Activated naive CD4-positive, alpha-beta T cell treated with Interleukin-2 at 50 U/mL for 16 hours (primary cell): ENCODE measurements around the gene BYSL.

Experiments used
- DNase-seq: peaks from one replicate; pipeline ENCODE4 v3.0.0-alpha.2; 2020

Gene BYSL

GRCh38 chr6:41917528-41917927, 3.8 kb upstream of the BYSL start:
- DNase-seq, result peak; percentile 15

- DNase-seq, result no peak
Measured at GRCh38 chr6:41921712-41921998, 356 bp downstream of the BYSL start.

- DNase-seq, result no peak
Measured at GRCh38 chr6:41922154-41922553, 855 bp downstream of the BYSL start.

- DNase-seq, result no peak
Measured at GRCh38 chr6:41927253-41927652, 6.0 kb downstream of the BYSL start.

- DNase-seq, result no peak
Measured at GRCh38 chr6:41929924-41930323, 8.6 kb downstream of the BYSL start.

GRCh38 chr6:41931792-41932191, 10.5 kb downstream of the BYSL start:
- no peak for DNase-seq

- no peak for DNase-seq
Measured at GRCh38 chr6:41932378-41932777, 11.1 kb downstream of the BYSL start.

- DNase-seq, result no peak
Measured at GRCh38 chr6:41934278-41935192, 13.2 kb downstream of the BYSL start.

- no peak for DNase-seq
Measured at GRCh38 chr6:41935193-41935574, 13.9 kb downstream of the BYSL start.

GRCh38 chr6:41935685-41936072, 14.4 kb downstream of the BYSL start:
- DNase-seq, result no peak

- DNase-seq, result peak; percentile 67
Measured at GRCh38 chr6:41936073-41936837, 15.0 kb downstream of the BYSL start.

- no peak for DNase-seq
Measured at GRCh38 chr6:41937472-41937860, 16.2 kb downstream of the BYSL start.

- DNase-seq, result peak; percentile 21
Measured at GRCh38 chr6:41937861-41938574, 16.7 kb downstream of the BYSL start.

GRCh38 chr6:41938590-41939175, 17.4 kb downstream of the BYSL start:
- no peak for DNase-seq

GRCh38 chr6:41939176-41939847, 18.0 kb downstream of the BYSL start:
- DNase-seq, result peak; percentile 31

- DNase-seq, result peak; percentile 49
Measured at GRCh38 chr6:41939848-41940758, 18.8 kb downstream of the BYSL start.

- peak; percentile 63 for DNase-seq
Measured at GRCh38 chr6:41940759-41941279, 19.5 kb downstream of the BYSL start.

GRCh38 chr6:41941280-41942066, 20.2 kb downstream of the BYSL start, which contains the start of gene CCND3:
Gene CCND3 (minus strand): TSS chr6:41941808. CDS start chr6:41941649, 159 bp downstream.
- peak; percentile 91 for DNase-seq

GRCh38 chr6:41942067-41942851, 21.0 kb downstream of the BYSL start:
- no peak for DNase-seq
